HepG2 (cell line): Measurements from ENCODE around the gene GPR143. TPM values are rescaled to one million over a fixed set of nuclear protein-coding genes. Genes with fewer than 3 reads are reported as not detected.

Experiments
- ATAC-seq: fragments of 200-7000 bp; cut with Tn5 transposase; 3 replicates; pipeline ENCODE4 v1.9.1; 2020; ENCODE audit warnings: mild to moderate bottlenecking, moderate library complexity
- BruUV-seq: library from RNA; stranded (reverse); fragments of 400-500 nt; replicated peaks from 2 replicates; lab custom pipeline; 2021; lab: Mats Ljungman, UMichigan
- CTCF ChIA-PET: fragments of 300-600 bp; formaldehyde crosslinking; extraction: SDS; loops from one replicate; lab custom pipeline; 2021; ENCODE audit warnings: low total read pairs, inconsistent platforms, low intra/inter-chr PET ratio; lab: Yijun Ruan, JAX
- POLR2A ChIA-PET: fragments of 350-600 bp; sonication (Branson Sonifier 250); formaldehyde crosslinking; loops from one replicate; lab custom pipeline; 2020; ENCODE audit warnings: antibody characterized with exemption, inconsistent platforms; lab: Yijun Ruan, JAX
- DNase-seq: peaks from one replicate; pipeline ENCODE4 v3.0.0-alpha.2; 2015; ENCODE audit warnings: low spot score
- FAIRE-seq: peaks from 3 replicates; lab custom pipeline; 2011; peaks lifted over from hg19 to GRCh38; lab: Jason Lieb, UNC
- H2AFZ ChIP-seq: one replicate; pipeline ENCODE4 v1.6.1; 2011; ENCODE audit warnings: low read length, inconsistent platforms
- H3K27ac ChIP-seq: fragments of 300-600 bp; 3 replicates; pipeline ENCODE4 v1.8.0; 2011; ENCODE audit warnings: mixed run types, mild to moderate bottlenecking, mixed read lengths, low read length, inconsistent platforms; ENCODE audit not compliant: insufficient read depth; ENCODE audit errors: extremely low read length
- H3K27me3 ChIP-seq, 2 experiments: fragments of 200-600 bp in 1 of 2; 2 replicates in 1 of 2; 3 replicates in 1 of 2; pipeline versions ENCODE4 v1.6.0 to v1.8.0; 2011; ENCODE audit warnings: low read length in 2 of 2, mild to moderate bottlenecking in 2 of 2, moderate library complexity in 2 of 2, inconsistent platforms in 1 of 2; ENCODE audit not compliant: insufficient read depth in 2 of 2, control insufficient read depth in 1 of 2
- H3K36me3 ChIP-seq, 2 experiments: fragments of 200-600 bp in 1 of 2; replicated peaks in 1 of 2; 2 replicates in 1 of 2; 3 replicates in 1 of 2; pipeline versions ENCODE4 v1.5.1 to v1.8.0; 2011; ENCODE audit warnings: low read length in 2 of 2, inconsistent platforms in 1 of 2; ENCODE audit not compliant: insufficient read depth in 2 of 2, control insufficient read depth in 1 of 2
- H3K4me1 ChIP-seq: 2 replicates; pipeline ENCODE4 v1.5.1; 2012; ENCODE audit warnings: low read length, inconsistent platforms; ENCODE audit not compliant: insufficient read depth
- H3K4me2 ChIP-seq: 2 replicates; pipeline ENCODE4 v1.6.0; 2011; ENCODE audit warnings: low read depth, low read length, inconsistent platforms
- H3K4me3 ChIP-seq, 3 experiments: fragments of 200-600 bp in 1 of 3; sonication (generic), shearing (Covaris generic) in 1 of 3; replicated peaks in 1 of 3; 2 replicates each; pipeline ENCODE4 v1.5.1; 2011 to 2016; ENCODE audit warnings: low read length in 3 of 3, inconsistent platforms in 2 of 3, low read depth in 2 of 3, mild to moderate bottlenecking in 2 of 3, control low read depth in 1 of 3, mixed read lengths in 1 of 3; ENCODE audit not compliant: insufficient read depth in 1 of 3
- H3K79me2 ChIP-seq: one replicate; pipeline ENCODE4 v1.6.1; 2011; ENCODE audit warnings: low read length, inconsistent platforms; ENCODE audit not compliant: insufficient read depth
- H3K9ac ChIP-seq: 2 replicates; pipeline ENCODE4 v1.6.0; 2011; ENCODE audit warnings: mild to moderate bottlenecking, low read depth, low read length, inconsistent platforms; ENCODE audit not compliant: insufficient read depth
- H3K9me3 ChIP-seq: 2 replicates; pipeline ENCODE4 v1.5.1; 2012; ENCODE audit warnings: mild to moderate bottlenecking, low read length
- H4K20me1 ChIP-seq: 2 replicates; pipeline ENCODE4 v1.6.0; 2011; ENCODE audit warnings: inconsistent platforms, mild to moderate bottlenecking, low read length, moderate library complexity; ENCODE audit not compliant: insufficient read depth
- AKAP8 ChIP-seq: sonication (generic); formaldehyde crosslinking; IDR thresholded peaks from 2 replicates; pipeline ENCODE4 v1.5.1; 2020; ENCODE audit warnings: mild to moderate bottlenecking, missing genetic modification reagents
- DDIT3 ChIP-seq: sonication (generic); formaldehyde crosslinking; IDR thresholded peaks from 2 replicates; pipeline ENCODE4 v1.4.0; 2020; ENCODE audit warnings: mild to moderate bottlenecking, missing genetic modification reagents
- FOXJ3 ChIP-seq: sonication (generic); formaldehyde crosslinking; IDR thresholded peaks from 2 replicates; pipeline ENCODE4 v1.4.0; 2020; ENCODE audit warnings: missing genetic modification reagents, mild to moderate bottlenecking, borderline replicate concordance
- FUBP1 ChIP-seq: sonication (generic); formaldehyde crosslinking; IDR thresholded peaks from 2 replicates; pipeline ENCODE4 v1.5.1; 2020; ENCODE audit warnings: missing genetic modification reagents, mild to moderate bottlenecking, borderline replicate concordance
- GATAD1 ChIP-seq: IDR thresholded peaks from 2 replicates; pipeline ENCODE4 v1.6.1; 2016; ENCODE audit warnings: missing genetic modification reagents, missing compliant biosample characterization
- KLF13 ChIP-seq: sonication (generic); formaldehyde crosslinking; IDR thresholded peaks from 2 replicates; pipeline ENCODE4 v1.4.0; 2020; ENCODE audit warnings: mild to moderate bottlenecking, missing genetic modification reagents
- NR2C2 ChIP-seq: sonication (generic); formaldehyde crosslinking; IDR thresholded peaks from 2 replicates; pipeline ENCODE4 v1.4.0; 2020; ENCODE audit warnings: missing genetic modification reagents, mild to moderate bottlenecking, moderate library complexity, borderline replicate concordance
- RAD21 ChIP-seq: fragments of 450-650 bp; formaldehyde crosslinking; IDR thresholded peaks from 2 replicates; pipeline ENCODE4 v1.5.0; 2020; ENCODE audit warnings: mild to moderate bottlenecking
- RELA ChIP-seq: sonication (generic); formaldehyde crosslinking; IDR thresholded peaks from 2 replicates; pipeline ENCODE4 v1.4.0; 2020; ENCODE audit warnings: missing genetic modification reagents
- RFX1 ChIP-seq: fragments of 450-650 bp; IDR thresholded peaks from 2 replicates; pipeline ENCODE4 v1.6.1; 2017
- SSRP1 ChIP-seq: IDR thresholded peaks from 2 replicates; pipeline ENCODE4 v1.6.1; 2016; ENCODE audit warnings: control low read depth
- STAG1 ChIP-seq: sonication (generic); formaldehyde crosslinking; IDR thresholded peaks from 2 replicates; pipeline ENCODE4 v1.4.0; 2020; ENCODE audit warnings: missing genetic modification reagents
- TCF7 ChIP-seq: sonication (generic); IDR thresholded peaks from 2 replicates; pipeline ENCODE4 v1.6.1; 2016; ENCODE audit warnings: antibody characterized with exemption, low read depth
- TFAP4 ChIP-seq: sonication (generic); IDR thresholded peaks from 2 replicates; pipeline ENCODE4 v1.6.1; 2016; ENCODE audit warnings: low read depth, borderline replicate concordance
- ZBTB21 ChIP-seq: sonication (generic); formaldehyde crosslinking; IDR thresholded peaks from 2 replicates; pipeline ENCODE4 v1.4.0; 2020; ENCODE audit warnings: missing genetic modification reagents
- ZBTB42 ChIP-seq: sonication (generic); formaldehyde crosslinking; IDR thresholded peaks from 2 replicates; pipeline ENCODE4 v1.5.0; 2020; ENCODE audit warnings: mild to moderate bottlenecking, missing genetic modification reagents
- WGBS: methylation state at CpG from one replicate; pipeline ENCODE4 v1.1.6; 2017; ENCODE audit warnings: low lambda C conversion rate; 5-methylcytosine and 5-hydroxymethylcytosine counted together
- in situ Hi-C: cut with HindIII; loops from 2 replicates; pipeline ENCODE4 v1.10.0; 2017; ENCODE audit warnings: low pct_unique_long_range_greater_than_20kb; ENCODE audit not compliant: extremely low pct_ligation_motif_present
- intact Hi-C: fragments of 100-400 bp; cut with micrococcal nuclease; formaldehyde crosslinking; loops from one replicate; pipeline ENCODE4 v1.10.0; 2022; ENCODE audit not compliant: unreplicated experiment
- polyA plus RNA-seq, 8 experiments: library from polyadenylated mRNA; depleted of rRNA in 3 of 8; stranded (reverse) in 7 of 8; unstranded in 1 of 8; fragments of >200 nt; fragmentation: Illumina TruSeq in 4 of 8; extraction: Trizol in 4 of 8; gene quantifications; 2 replicates each; pipeline versions ENCODE4 v1.2.1 to v1.2.3, GENCODE V29; 2011 to 2016; ENCODE audit warnings: low read depth in 4 of 8, missing spikeins in 1 of 8, mixed read lengths in 1 of 8; ENCODE audit not compliant: insufficient read depth in 1 of 8
- total RNA-seq, 5 experiments: library from RNA; depleted of rRNA; stranded (reverse); fragments of >200 nt; fragmentation: Illumina TruSeq; extraction: Trizol; gene quantifications; 2 replicates each; pipeline ENCODE4 v1.2.3, GENCODE V29; 2016; ENCODE audit warnings: low read depth in 1 of 5

GPR143 gene
- total and polyA plus RNA-seq, 2 of the 13 experiments (the other 11 are each of a cell fraction or from before 2014, with no cell fraction given), result 0.30 to 0.89 TPM

GRCh38 chrX:9710332-9710731 is 55.3 kb downstream of the GPR143 start:
- Histone ChIP-seq H3K27me3 (no peaks in the 10 kb centered on the region), H3K4me1 (no peaks in the 10 kb centered on the region), H2AFZ (no peak overlapping the region), H3K27ac (no peak overlapping the region), H3K9me3 (no peaks in the 10 kb centered on the region), H3K79me2 (no peaks in the 10 kb centered on the region), H4K20me1 (no peaks in the 10 kb centered on the region), H3K9ac (no peak overlapping the region), H3K4me3 (no peak overlapping the region), H3K36me3 (peaks cover 12 to 33% of the 10 kb centered on the region in 2 experiments), H3K4me2 (no peak overlapping the region)
- DNase-seq (no peak), ATAC-seq (no peak), FAIRE-seq (no peak)
- TF ChIP-seq ZBTB21 (CRISPR knock-in tag), result no peak
- ChIA-PET POLR2A (no interaction called here), CTCF (no interaction called here)
- WGBS, result 95% methylated on average over 8 of the region's 8 CpGs
- no TSS peak for BruUV-seq
- intact Hi-C loops, result no loop called here
- in situ Hi-C loops, result loop anchor here (25.0 kb wide), 1 partner anchor 748 kb away; no protein-coding TSS in a partner anchor

- ChIA-PET CTCF (interaction anchor here (1.5 kb wide), 1 partner anchor 410 kb away, joined by 4 read pairs; no protein-coding TSS in a partner anchor), POLR2A (no interaction called here)
- intact Hi-C loops (loop anchor here (1.0 to 5.0 kb wide), 2 partner anchors 247 to 738 kb away; no protein-coding TSS in a partner anchor), in situ Hi-C loops (loop anchor here (25.0 kb wide), 1 partner anchor 747 kb away; no protein-coding TSS in a partner anchor)
- Histone ChIP-seq H3K79me2 (no peaks in the 10 kb centered on the region), H3K9me3 (no peaks in the 10 kb centered on the region), H4K20me1 (no peaks in the 10 kb centered on the region), H3K36me3 (peaks cover 9 to 28% of the 10 kb centered on the region in 2 experiments), H3K27ac (no peak overlapping the region), H3K4me3 (no peak overlapping the region), H3K9ac (no peak overlapping the region), H3K27me3 (no peaks in the 10 kb centered on the region), H2AFZ (no peak overlapping the region), H3K4me1 (no peaks in the 10 kb centered on the region), H3K4me2 (no peak overlapping the region)
- ATAC-seq (peak; percentile 86), DNase-seq (peak; percentile 21), FAIRE-seq (peak; percentile 92)
- BruUV-seq, result no TSS peak
- WGBS, result 90% methylated on average over 5 of the region's 17 CpGs
- TF ChIP-seq RAD21 (CRISPR knock-in tag) (peak; percentile 46; the same call in 1 of the 2 replicates), ZBTB42 (CRISPR knock-in tag) (no peak), AKAP8 (no peak), FUBP1 (CRISPR knock-in tag) (no peak), SSRP1 (CRISPR knock-in tag) (no peak), DDIT3 (no peak), GATAD1 (CRISPR knock-in tag) (no peak), NR2C2 (CRISPR knock-in tag) (no peak), TCF7 (0 out of 2 replicates have a peak, but pooled peaks have one; percentile 41), RELA (no peak), RFX1 (no peak), FOXJ3 (no peak), STAG1 (peak; percentile 91), KLF13 (CRISPR knock-in tag) (no peak), TFAP4 (no peak)
Observed at GRCh38 chrX:9708923-9709553, 56.6 kb downstream of the GPR143 start.
